CD4-positive, alpha-beta T cell treated with Interleukin-15 for 1 hour (primary cell): ENCODE measurements around the gene CCDC81.
"Not testable (repeated sequence)": the region's sequence is repeated elsewhere in the genome, so short reads cannot be mapped to it uniquely, and the experiment has no call there.

Source experiments
- DNase-seq: peaks from one replicate; pipeline ENCODE4 v3.0.0-alpha.2; 2020

Gene CCDC81

DNA sequence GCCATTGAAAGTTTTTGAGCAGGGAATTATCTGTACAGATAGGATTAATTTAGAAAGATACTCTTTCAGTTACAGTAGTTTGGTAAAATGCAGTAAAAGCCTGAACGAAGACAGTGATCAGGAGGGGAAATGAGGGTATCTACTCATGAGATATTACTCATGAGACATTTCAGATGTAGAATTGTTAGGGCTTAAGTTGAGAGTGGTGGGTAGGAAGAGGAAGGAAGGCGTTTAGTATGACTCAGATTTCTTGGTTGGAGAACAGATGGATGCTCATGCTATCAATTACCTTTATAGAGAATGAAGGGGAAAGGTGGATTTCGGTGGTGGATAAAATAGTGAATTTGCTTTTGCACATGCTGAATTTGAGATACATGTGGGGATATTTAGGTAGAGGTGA is 15.8 kb downstream of the CCDC81 start:
- no peak for DNase-seq

DNA sequence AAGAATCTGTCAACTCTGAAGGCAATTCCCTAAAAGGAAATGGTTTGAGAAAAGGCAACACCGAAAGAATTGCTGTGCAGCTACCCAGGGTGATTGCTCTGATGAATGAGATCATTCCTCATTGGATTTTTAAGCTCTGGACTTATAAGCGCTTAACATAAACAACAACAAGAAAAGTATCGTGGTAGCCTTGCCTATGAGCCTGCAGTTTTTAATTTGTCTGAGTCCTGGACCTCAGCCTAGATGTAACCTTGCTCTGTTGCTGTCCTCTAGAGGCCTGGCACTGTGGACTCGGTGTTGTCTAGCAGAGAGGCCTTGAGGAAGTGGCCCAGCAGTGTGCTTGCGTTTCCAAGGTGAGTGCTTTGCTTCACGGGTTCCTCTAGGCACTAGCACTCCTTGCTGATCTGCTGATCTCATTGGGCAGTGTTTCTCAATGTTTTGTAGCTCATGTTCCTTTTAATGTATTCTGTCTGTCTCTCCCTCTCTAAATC is 20.4 kb downstream of the CCDC81 start:
- DNase-seq, result no peak

DNA sequence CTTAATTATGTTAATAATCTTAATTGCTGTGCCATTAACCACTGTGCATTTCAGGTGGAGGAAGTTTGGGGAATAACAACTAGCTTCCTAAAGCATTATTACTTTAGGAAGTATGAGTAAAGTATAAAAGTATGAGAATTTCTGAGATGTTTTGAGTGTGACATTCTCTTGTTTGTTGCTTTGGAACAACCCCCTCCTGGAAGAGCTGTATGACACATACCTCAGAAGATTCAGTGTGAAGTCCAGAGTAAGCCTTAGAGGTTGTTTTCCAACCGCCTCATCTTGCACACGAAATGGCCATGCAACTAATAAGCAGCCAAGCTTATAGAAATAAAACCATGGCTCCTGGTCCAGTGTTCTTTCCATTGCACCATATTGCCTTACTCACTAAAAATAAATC is 21.7 kb downstream of the CCDC81 start:
- DNase-seq, result no peak

DNA sequence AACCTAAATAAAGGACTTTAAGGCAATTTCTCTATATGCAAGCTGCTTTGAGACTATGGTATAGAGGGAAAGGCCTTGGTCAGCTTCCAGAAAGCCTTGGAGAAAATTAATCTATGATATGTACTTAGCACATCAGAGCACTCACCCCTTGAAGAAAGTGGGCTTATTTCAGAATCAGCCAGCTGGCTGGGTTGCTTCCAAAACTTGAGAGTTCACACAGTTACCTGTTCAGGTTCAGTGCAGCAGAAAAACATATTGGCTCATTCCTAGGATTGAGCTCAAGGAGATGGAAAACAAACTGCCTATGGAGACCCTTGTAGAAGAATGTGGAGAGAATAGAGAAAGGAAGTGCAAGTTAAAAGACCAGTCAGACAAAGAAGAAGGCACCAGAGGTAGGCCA is 22.7 kb downstream of the CCDC81 start:
- no peak for DNase-seq

DNA sequence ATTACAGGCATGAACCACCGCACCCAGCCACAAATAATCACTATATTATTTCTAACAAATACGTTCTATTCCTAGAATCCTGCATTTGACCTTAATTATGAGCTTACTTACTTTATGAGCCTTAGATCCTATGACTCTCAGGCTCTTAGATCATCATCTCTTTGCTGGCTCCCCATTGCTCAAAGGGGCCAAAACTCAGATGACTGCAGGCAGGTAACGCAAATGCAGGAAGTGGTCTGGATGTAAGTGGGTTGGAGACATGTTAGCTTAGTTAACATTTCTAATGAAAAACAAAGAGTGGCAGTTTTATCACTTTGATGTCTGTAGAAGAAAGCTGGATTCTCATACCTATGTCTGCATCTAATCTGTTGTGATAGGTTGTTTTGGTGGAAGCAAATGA is 23.4 kb downstream of the CCDC81 start:
- DNase-seq, result no peak

DNA sequence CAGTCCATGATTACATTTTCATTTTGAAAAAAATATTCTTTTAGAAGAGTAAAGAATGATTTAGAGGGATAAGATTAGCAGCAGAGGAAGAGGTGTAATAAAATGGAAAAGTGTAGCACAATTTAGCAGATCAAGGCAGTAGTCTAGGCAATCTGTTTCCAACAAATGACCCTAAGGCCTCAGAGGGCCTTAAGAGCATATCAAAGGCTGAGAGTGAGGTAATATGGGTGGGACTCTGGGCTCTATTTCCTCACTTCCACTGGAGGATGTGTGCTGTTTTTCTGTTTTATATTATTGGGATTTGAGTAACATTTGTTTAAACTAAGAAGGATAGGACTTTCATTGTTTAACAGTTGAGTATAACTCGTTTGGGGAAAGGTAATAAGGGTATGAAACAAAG is 28.8 kb downstream of the CCDC81 start:
- DNase-seq, result no peak

DNA sequence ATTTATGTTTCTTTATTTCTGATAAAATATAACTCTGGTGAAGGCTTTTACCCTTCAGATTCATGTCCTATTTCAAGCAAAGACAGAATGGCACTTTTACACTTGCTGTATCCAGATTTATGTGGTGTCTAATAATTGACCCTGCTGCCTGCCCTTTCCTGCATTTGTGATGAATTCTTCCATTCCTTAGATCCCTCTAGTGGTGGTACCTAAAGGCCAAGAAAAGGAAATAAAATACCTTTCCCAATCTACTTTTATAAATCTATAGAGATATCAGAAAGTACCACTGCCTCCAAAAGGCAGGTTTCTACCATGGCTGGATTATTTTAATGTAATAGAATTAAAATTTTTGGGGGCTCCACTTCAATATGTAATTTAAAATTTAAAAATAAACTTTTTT is 34.2 kb downstream of the CCDC81 start:
- no peak for DNase-seq

DNA sequence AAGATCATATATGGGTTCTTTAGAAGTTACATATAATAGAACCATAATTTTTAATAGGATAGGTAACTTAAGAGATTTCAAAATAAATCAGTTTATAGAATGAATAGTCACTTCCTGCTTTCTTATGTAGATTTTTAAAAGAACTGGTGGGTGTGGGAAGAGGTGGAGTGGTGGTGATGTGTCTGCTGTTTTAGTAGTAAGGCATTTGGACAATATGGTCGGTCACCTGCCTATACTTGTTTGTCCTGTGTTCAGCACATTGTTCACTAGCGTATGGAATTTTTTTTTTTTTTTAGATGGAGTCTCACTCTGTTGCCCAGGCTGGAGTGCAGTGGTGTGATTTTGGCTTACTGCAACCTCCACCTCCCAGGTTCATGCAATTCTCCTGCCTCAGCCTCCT is 39.3 kb downstream of the CCDC81 start:
- no peak for DNase-seq

DNA sequence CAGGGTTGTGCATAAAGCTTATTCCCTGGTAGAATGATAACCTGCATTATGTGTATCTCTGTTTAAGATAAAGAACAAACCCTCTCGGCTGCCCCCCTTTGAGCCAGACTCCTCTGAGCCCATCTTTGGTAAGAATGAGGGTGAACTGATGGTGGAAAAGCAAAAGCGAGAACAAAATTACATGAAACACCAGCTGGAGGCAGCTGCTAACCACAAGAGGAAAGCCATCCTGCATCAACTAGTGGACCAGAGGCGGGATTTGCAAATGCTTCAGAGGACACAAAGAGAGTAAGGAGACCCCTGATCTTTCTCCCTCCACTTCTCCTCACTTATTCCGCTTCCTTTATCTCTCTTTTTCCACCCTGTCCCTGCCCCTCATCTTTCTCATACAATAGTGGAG is 40.3 kb downstream of the CCDC81 start:
- no peak for DNase-seq

DNA sequence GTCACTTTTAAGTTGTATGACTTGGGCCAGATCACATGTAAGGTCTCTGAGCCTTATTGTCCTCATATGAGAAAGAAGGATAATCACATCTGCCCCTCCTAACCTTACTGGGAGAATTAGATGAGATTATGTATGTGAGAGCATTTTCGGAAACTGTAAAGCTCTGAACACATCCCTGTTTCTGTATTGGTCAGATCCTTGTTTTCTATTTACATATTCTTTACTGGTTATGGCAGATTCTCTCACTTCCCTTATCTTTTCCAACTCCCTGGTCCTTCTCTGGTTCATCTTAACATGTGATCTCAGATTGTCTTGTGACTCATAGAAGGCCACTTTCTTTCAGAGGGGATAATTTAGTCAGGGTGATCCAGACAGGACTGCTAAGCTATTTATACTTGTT is 41.8 kb downstream of the CCDC81 start:
- no peak for DNase-seq

DNA sequence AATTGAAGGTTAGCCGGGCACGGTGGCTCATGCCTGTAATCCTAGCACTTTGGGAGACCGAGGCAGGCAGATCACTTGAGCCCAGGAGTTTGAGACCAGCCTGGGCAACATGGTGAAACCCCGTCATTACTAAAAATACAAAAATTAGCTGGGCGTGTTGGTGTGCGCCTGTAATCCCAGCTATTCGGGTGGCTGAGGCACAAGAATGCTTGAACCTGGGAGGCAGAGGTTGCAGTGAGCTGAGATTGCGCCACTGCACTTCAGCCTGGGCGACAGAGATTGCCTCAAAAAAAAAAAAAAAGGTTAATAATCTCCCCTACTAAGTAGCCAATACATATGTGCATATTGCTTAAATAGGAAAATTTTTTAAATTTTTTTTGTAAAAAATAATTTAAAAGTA is 42.3 kb downstream of the CCDC81 start:
- not testable (repeated sequence) for DNase-seq

DNA sequence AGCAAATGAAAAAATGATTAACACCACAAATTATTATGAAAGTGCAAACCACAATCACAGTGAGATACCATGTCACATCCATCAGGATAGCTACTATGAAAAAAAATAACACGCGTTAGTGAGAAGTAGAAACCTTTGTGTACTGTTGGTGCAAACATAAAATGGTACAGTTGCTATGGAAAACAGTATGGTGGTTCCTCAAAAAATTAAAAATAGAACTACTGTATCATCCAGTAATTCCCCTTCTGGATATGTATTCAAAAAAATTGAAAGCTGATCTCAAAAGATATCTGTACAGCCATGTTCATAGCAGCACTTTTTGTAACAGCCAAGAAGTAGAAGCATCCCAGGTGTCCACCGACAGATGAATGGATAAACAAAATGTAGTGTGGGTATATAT is 43.4 kb downstream of the CCDC81 start:
- DNase-seq, result no peak

DNA sequence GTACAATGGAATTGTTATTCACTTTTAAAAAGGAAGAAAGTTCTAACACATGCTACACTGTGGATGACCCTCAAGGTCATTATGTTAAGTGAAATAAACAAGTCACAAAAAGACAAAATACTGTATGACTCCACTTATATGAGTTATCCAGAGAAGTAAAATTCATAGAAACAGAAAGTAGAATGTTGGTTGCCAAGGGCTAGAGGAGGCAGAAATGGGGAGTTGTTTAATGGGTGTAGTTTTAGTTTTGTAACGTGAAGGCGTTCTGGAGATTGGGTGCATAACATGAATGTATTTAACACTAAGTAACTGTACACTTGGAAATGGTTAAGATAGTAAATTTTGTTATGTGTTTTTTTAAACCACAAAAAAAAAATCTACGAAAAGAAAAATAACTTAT is 43.8 kb downstream of the CCDC81 start:
- no peak for DNase-seq

DNA sequence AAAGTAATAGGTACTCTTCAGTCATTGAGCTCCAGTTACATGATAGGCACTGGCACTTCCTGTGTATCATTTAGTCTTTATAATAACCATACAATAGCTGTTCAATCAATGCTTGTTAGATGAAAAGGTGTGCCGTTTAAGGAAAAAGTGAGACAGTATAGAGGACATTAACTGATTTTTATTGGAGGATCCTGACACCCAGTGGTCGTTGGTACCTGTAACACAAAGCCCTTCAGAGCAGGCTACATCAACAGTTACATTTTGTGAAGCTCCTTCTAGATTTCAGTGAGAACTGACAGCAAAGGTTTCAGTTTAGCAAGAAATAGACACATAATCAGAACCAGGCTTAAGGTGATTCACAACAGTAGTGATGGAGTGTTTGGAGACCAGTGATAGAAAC is 44.2 kb downstream of the CCDC81 start:
- DNase-seq, result no peak

DNA sequence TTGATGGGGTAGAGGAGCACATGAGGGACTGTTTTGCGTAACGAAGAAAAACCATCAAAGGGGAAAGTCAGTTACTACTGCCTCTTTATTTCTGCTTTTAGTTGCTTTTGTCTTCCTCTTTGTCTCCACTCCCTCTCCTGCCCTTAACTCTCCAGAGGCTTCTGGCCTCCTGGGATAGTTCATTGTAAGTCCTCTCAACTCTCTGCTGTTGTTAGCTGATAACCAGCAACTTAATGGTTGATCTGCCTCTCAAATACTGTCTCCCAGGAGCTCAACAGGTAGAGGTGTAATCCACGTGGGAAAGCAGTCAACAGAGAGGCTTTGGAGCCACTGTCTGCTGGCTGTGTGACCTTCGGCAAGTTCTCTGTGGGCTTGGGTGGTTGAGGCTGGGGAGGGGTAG is 47.3 kb downstream of the CCDC81 start:
- DNase-seq, result no peak

DNA sequence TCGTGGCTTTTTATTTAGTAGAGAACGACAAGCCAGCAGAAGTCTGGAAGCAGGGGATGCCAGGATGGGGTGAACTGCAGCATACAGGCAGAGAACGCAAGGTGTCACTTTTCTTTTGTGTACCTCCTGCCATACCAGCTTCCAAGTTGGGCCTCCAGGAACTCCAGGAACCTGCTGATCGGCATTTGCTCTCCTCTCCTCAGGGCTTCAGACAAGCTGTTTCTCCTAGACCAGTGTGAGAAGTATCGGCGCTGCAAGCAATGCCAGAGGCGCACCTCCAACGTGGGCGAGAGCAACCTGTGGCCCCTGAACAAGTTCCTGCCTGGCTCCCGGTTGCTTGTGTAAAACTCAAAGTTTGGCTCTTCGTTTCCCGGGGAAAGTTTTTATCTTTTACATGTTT is 47.7 kb downstream of the CCDC81 start:
- DNase-seq, result no peak

DNA sequence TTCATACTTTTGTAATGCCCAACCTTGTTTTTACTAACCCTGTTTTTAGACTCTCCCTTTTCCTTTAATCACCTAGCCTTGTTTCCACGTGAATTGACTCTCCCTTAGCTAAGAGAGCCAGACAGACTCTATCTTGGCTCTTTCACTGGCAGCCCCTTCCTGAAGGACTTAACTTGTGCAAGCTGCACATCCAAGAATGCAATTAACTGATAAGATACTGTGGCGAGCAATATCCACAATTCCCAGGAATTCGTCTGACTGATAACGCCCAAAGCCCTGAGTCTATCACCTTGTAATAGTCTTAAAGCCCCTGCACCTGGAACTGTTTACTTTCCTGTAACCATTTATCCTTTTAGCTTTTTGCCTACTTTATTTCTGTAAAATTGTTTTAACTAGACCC is 48.8 kb downstream of the CCDC81 start:
- not testable (repeated sequence) for DNase-seq

DNA sequence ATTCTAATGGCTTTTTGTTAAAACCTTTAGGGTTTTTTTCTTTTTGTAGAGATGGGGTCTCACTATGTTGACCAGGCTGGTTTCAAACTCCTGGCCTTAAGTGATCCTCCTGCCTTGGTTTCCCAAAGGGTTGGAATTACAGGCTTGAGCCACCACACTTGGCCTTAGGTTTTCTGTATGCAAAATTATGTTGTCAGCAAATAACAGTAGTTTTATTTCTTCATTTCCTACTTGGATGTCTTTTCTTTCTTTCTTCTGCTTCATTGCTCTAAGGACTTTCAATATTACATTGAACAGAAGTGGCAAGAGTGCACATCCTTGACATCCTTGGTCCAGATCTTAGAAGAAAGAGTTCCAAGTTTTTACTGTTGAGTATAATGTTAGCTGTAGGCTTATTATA is 52.8 kb downstream of the CCDC81 start:
- DNase-seq, result no peak

DNA sequence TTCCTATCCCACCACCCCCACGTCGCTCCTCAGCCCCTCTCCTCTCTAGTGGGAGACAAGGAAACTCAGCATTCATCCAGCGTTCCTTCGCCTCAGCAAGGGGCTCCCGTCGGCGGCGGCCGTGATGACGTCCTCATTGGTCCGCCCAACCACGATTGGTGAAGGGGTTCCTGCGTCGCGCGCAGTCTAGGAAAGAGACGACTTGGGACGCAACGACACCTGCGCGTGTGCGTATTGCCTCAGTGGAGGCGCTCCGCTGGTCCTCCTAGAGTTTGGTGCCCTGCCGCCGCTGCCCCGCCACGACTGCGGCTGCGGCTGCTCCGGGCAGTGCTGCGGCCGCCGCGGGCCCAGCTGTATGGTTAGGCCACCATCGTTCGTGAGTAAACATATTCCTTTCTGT is 56.6 kb downstream of the CCDC81 start:
- DNase-seq, result no peak

DNA sequence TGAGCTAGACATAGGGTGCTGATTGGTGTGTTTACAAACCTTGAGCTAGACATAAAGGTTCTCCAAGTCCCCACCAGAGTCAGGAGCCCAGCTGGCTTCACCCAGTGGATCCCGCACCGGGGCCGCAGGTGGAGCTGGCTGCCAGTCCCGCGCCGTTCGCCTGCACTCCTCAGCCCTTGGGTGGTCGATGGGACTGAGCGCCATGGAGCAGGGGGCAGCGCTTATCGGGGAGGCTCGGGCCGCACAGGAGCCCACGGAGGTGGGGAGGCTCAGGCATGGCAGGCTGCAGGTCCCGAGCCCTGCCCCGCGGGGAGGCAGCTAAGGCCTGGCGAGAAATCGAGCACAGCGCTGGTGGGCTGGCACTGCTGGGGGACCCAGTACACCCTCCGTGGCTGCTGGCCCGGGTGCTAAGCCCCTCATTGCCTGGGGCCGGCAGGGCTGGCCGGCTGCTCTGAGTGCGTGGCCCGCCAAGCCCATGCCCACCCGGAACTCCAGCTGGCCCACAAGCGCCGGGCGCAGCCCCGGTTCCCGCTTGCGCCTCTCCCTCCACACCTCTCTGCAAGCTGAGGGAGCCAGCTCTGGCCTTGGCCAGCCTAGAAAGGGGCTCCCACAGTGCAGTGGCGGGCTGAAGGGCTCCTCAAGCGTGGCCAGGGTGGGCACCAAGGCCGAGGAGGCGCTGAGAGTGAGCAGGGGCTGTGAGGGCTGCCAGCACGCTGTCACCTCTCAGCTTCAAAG is 58.8 kb downstream of the CCDC81 start:
- DNase-seq, result not testable (repeated sequence)

DNA sequence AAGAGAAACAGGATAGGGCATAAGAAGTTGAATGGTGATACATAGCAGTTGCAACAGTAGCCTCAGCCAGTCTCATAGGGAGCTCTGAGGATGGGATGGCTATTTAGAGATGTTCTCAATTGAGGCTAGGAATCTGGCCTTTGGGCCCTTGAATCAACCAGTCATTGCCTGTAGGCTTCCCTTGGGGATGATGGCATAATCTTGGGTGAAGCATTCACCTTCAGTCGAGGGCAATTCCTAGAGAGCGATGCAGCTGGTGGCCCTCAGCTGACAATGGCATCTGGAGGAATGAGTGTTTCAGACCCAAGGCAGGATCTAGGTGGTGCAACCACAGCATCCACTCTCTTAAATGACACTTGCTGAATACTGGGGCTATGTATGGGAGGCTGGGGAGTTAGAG is 61.0 kb downstream of the CCDC81 start:
- no peak for DNase-seq

DNA sequence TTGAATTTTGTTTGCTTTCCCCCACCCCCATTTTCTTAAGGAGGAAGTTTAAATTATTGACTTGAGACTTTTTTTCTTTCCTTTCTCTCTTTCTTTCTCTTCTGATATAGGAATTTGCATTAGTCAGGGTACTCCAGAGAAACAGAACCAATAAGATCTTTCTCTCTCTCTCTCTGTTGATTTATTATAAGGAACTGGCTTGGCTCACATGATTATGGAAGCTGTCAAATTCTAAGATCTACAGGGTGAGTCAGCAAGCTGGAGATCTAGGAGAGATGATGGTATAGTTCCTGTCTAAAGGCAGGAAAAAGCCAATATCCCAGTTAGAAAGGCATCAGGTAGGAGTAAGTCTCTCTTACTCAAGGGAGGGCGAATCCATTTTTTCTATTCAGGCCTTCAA is 64.0 kb downstream of the CCDC81 start:
- no peak for DNase-seq

DNA sequence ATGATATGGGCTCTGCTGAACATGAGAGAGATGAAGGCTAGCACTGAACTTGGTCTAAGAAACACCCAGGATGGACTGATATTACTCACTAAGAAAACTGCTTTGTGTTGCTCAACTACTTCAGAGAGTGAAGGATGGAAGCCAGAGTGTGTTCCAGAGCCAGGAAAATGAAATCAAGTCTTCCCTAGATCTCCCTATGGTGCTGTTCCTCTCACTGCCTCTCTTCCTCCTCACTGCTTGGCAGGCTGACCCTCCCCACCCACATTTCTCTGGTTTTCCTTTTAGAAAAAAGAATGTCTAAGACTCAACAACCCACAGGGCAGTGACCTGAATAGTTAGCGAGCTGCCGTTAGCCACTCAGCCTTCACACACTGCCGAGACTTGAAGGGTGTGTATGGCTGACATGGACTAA is 65.6 kb downstream of the CCDC81 start:
- DNase-seq, result no peak

DNA sequence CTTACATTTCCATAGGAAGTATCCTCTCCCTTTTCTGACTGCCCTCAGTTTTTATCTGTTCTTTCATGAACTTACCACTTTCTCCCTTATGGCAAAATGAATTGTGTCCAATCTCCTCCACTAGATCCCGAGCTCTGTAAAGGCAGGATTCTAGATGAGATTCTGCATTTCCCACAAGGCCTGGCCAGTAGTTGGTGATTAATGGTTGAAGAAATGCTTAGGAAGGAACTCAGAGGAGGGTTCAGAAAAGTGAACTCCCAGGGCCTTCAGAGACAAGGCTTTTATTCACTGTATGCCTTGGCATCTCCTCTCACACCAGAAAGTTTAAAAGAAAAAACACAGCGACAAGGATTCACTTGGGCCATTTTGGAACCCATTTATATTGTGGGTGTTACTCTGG is 66.2 kb downstream of the CCDC81 start:
- no peak for DNase-seq

DNA sequence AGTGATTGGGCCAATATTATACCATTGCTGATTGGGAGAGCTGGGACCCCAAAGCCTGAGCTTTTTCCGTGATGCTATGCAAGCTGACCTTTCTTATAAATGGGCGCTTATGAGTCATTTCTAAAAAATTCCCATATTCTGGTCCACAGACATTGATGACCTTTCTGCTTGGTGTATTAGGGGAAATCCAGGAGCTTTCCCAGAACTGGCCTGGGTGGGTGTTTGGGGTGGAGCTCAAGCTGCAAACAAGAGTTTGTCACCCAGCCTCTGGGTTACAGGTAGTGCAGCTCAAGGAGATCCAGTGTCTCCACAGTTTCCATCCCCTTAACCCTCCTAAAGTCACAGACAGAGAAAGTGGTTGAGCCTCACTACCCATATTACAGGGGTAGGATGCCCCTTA is 67.7 kb downstream of the CCDC81 start:
- no peak for DNase-seq
